ENCODE measurements around the gene DUSP7.

DUSP7 gene

DNA sequence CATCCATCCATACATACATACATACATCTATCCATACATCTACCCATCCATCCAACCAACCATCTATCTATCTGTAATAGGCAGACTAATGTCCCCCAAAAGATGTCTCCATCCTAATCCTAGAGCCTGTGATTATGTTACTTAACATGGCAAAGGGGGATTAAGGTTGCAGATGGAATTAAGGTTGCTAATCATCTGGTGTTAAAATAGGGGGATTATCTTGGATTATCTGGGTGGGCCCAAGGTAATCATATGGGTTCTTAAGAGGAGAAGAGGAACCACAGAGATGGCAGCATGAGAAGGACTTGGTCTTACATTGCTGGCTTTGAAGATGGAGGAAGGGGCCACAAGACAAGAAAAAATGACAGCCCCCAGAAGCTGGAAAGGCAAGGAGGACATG is 45.9 kb downstream of the DUSP7 start:
- no peak for DNase-seq (ENCODE audit: low read depth in 2 of 2)

- DNase-seq (ENCODE audit: low read depth in 2 of 2): no peak
Measured at GRCh38 chr3:52007291-52007690, 49.1 kb downstream of the DUSP7 start.

DNA sequence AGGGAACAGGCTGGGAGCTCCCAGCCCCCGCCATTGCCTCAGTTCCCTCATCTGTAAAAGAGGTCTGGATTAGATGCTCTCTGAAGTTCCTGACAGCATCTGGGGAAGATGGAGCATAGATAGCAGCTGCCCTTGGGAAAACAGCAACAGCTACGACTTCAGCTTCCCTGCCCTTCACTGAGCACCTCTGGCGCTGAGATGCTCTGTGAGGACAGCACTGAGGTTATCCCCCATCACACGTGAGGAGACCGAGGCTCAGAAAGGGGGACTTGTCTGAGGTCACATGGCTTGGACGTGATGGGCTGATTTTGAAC is 49.6 kb downstream of the DUSP7 start:
- DNase-seq (ENCODE audit: low read depth in 2 of 2): no peak

DNA sequence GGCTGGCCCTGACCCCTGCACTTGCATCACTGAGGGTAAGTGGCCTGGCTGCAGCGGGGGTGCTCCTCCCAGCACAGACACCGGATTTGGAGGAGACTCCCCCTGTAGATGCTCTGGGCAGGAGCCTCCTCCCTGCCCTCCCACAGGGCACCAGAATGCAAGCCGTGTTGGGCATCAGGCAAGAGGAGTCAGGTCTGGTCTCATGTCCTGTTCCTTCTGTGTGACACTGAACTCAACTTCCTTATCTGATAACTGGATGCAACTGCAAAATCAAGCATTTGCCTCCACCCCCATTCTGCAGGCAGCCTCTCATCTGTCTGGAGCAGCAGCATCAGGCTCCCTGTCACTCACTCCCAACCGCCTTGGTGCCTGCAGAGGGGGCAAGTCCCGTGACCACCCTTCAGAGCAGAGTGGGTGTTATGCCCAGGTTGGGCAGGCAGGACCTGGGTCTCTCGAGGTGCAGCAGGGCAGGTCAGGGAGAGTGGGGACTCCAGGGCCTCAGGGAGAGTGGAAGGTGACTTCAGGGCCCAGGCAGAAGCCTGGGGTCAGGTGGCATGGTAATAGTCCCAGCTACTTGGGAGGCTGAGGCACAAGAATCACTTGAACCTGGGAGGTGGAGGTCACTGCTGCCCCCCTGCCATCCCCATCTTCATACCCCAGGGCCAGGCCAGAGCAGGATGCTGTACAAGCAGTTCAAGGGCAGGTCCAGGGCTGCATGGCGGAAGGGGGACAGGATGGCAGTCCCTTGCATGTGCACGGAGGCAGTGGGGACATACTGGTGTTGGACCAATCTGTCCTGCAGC is 50.2 kb downstream of the DUSP7 start:
- no peak for DNase-seq (ENCODE audit: low read depth in 2 of 2)

DNA sequence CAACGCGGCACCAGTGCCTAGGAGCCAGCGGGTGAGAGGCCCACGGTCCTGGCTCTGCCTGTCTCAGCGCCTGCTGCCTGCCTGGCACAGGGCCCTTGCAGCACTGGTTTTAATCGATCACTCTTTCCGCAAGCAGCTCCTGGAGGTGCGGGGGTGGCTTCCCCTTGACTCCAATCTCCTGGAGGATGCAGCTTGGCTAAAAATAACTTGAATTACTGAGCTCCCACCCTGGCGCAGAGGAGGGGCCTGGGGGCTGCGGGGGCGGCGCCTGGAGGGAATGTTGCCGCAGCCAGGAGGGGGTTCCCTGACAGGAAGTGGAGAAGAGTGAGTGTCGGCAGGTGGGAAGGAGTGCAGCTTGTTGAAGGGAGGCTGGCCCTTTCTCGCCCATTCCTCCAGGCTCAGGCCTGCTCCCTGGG is 50.8 kb downstream of the DUSP7 start:
- DNase-seq (ENCODE audit: low read depth in 2 of 2): no peak

GRCh38 chr3:52004906-52005395 is 51.4 kb downstream of the DUSP7 start:
- no peak for DNase-seq (ENCODE audit: low read depth in 2 of 2)

- no peak for DNase-seq (ENCODE audit: low read depth in 2 of 2)
Measured at GRCh38 chr3:52004163-52004787, 52.1 kb downstream of the DUSP7 start.

DNA sequence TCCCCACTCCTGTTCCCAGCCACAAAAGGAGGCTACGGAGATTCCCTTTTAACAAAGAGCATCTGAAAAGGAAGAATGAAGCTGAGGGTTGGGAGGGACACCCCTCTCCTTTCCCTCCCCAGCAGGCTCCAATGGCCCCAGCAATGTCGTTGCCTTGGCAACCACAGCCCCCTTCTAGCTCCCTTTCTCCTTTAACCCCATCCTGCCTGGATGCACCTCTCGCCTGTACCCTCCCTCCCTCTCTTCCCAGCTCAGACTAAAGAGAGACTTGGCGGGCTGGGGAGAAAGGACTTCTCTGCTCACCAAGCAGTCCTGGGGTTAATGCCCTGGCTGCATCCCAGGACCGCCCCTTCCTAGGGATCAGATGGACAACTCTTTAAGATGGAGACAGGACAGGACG is 53.6 kb downstream of the DUSP7 start:
- no peak for DNase-seq (ENCODE audit: low read depth in 2 of 2)

- DNase-seq (ENCODE audit: low read depth in 2 of 2): peak; percentile 56 to 69
Measured at GRCh38 chr3:52001443-52001974, 54.9 kb downstream of the DUSP7 start.

DNA sequence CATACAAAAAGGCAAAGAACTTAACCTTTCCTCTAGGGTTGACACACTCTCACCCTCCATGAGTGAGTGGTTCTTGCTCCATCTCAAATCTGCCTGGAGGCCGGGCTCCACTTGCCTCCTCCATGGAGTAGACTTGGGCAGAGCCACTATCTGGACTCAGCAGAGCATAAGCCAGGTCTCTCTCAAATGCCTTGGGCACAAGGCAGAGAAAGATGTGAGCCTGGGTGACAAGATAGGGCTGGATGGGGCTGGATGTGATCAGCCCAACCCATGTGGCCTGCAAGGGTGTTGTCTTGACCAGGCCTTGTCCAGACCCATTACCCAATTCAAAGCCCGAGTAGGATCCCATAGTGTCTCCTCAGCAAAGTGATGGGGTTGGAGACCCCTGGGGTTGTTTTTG is 56.5 kb downstream of the DUSP7 start:
- no peak for DNase-seq (ENCODE audit: low read depth in 2 of 2)
